H1 (cell line): ENCODE data around the gene REC8. TPM values are rescaled to one million over a fixed set of nuclear protein-coding genes. Genes with fewer than 3 reads are reported as not detected.

Source experiments
- BRCA1 ChIP-seq: IDR thresholded peaks from 2 replicates; pipeline ENCODE4 v1.6.1; 2012; ENCODE audit warnings: low read depth, low read length, improper control_type of control experiment
- RNF2 ChIP-seq: fragments of 200-900, 300-1000 bp; sonication (generic); IDR thresholded peaks from 2 replicates; pipeline ENCODE4 v1.7.1; 2016; ENCODE audit warnings: borderline replicate concordance, low read depth, mild to moderate bottlenecking, antibody characterized with exemption, low read length; ENCODE audit not compliant: poor library complexity, severe bottlenecking; ENCODE audit errors: missing control alignments
- polyA plus RNA-seq, 7 experiments: library from polyadenylated mRNA; depleted of rRNA in 3 of 7; stranded (reverse) in 5 of 7; unstranded in 2 of 7; fragments of >200 nt in 5 of 7; fragments of 200-250 nt in 2 of 7; gene quantifications; 1 replicate in 5 of 7; 2 replicates in 1 of 7; 4 replicates in 1 of 7; pipeline versions ENCODE4 v1.2.1 to v1.2.3, GENCODE V29; 2011 to 2013; ENCODE audit warnings: missing spikeins in 2 of 7, mixed read lengths in 2 of 7
- total RNA-seq: library from RNA; stranded (reverse); fragmentation: NEBNext Ultra II Directional; extraction: Animal tissue kit (Norgen Biotek cat#: 25700); gene quantifications from 2 replicates; pipeline ENCODE4 v1.2.1, GENCODE V29; 2021
- TF ChIP-seq, protein P1 (sequence below): IDR thresholded peaks from 2 replicates; pipeline ENCODE4 v1.6.1; 2012; ENCODE audit warnings: inconsistent platforms

The REC8 gene
- total and polyA plus RNA-seq, 2 of the 8 experiments (the other 6 are each of a cell fraction or from before 2014, with no cell fraction given): 9.8 to 28.5 TPM

DNA sequence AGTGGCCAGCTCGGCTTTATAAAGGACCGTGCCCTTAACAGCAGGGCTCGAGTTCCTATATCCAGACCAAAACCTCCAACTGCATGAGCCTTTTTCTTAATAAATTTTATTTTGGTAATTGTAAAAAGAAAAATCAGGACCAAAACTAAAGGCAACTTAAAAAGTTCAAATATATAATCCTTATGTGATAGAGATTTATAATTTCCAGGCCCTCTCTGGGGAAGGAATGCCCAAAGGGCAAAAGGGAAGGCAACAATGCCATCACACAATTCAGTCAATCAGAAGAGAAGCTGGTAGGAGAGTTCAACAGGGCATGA is 17.1 kb downstream of the REC8 start (continued):
- TF ChIP-seq RNF2 (no peak), BRCA1 (no peak)
- TF ChIP-seq, protein P1, sequence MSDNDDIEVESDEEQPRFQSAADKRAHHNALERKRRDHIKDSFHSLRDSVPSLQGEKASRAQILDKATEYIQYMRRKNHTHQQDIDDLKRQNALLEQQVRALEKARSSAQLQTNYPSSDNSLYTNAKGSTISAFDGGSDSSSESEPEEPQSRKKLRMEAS: no peak
